Smooth muscle cell (in vitro differentiated cells): Measurements from ENCODE around the gene TMPRSS15. TPM values are rescaled to one million over a fixed set of nuclear protein-coding genes. Genes with fewer than 3 reads are reported as not detected.

Source experiments
- DNase-seq: peaks from one replicate; lab custom pipeline; 2025; ENCODE audit not compliant: unreplicated experiment; lab: John Stamatoyannopoulos, UW
- H2AFZ ChIP-seq: fragments of 200-600 bp; sonication (generic); 2 replicates; pipeline ENCODE4 v1.6.0; 2016; ENCODE audit warnings: antibody characterized with exemption, low read depth, mild to moderate bottlenecking
- H3F3A ChIP-seq: fragments of 200-600 bp; sonication (generic); 2 replicates; pipeline ENCODE4 v1.6.0; 2017; ENCODE audit warnings: antibody characterized with exemption, low read depth
- H3K27ac ChIP-seq: fragments of 200-600 bp; sonication (generic); 2 replicates; pipeline ENCODE4 v1.5.1; 2016; ENCODE audit warnings: low read depth, mild to moderate bottlenecking
- H3K27me3 ChIP-seq: fragments of 200-600 bp; sonication (generic); 2 replicates; pipeline ENCODE4 v1.6.1; 2016; ENCODE audit warnings: low read depth, mild to moderate bottlenecking
- H3K36me3 ChIP-seq: fragments of 200-600 bp; sonication (generic); 2 replicates; pipeline ENCODE4 v1.5.1; 2016; ENCODE audit warnings: low read depth
- H3K4me1 ChIP-seq: fragments of 200-600 bp; sonication (generic); 2 replicates; pipeline ENCODE4 v1.5.1; 2016; ENCODE audit warnings: low read depth
- H3K4me2 ChIP-seq: fragments of 200-600 bp; sonication (generic); 2 replicates; pipeline ENCODE4 v1.6.0; 2016; ENCODE audit warnings: mild to moderate bottlenecking
- H3K4me3 ChIP-seq: fragments of 200-600 bp; sonication (generic); 2 replicates; pipeline ENCODE4 v1.5.1; 2016; ENCODE audit warnings: mild to moderate bottlenecking
- H3K79me2 ChIP-seq: fragments of 200-600 bp; sonication (generic); 2 replicates; pipeline ENCODE4 v1.6.0; 2016; ENCODE audit warnings: low read depth, mild to moderate bottlenecking
- H3K9ac ChIP-seq: fragments of 200-600 bp; sonication (generic); 2 replicates; pipeline ENCODE4 v1.6.0; 2016; ENCODE audit warnings: low read depth
- H3K9me3 ChIP-seq: fragments of 200-600 bp; sonication (generic); replicated peaks from 2 replicates; pipeline ENCODE4 v1.5.1; 2016; ENCODE audit warnings: low read depth
- H4K20me1 ChIP-seq: fragments of 200-600 bp; sonication (generic); 2 replicates; pipeline ENCODE4 v1.6.0; 2016; ENCODE audit warnings: low read depth
- CTCF ChIP-seq: fragments of 200-600 bp; sonication (generic); IDR thresholded peaks from 2 replicates; pipeline ENCODE4 v1.5.1; 2017; ENCODE audit warnings: borderline replicate concordance, mild to moderate bottlenecking, antibody characterized with exemption; ENCODE audit not compliant: insufficient read depth, poor library complexity, severe bottlenecking
- WGBS: methylation state at CpG from one replicate; pipeline ENCODE4 v1.1.7; 2016; ENCODE audit warnings: low lambda C conversion rate; 5-methylcytosine and 5-hydroxymethylcytosine counted together
- polyA plus RNA-seq: library from polyadenylated mRNA; unstranded; fragments of >200 nt; fragmentation: Nextera tagmentation; extraction: Ambion mirVana; gene quantifications from 2 replicates; pipeline ENCODE4 v1.2.1, GENCODE V29; 2016
- total RNA-seq: library from RNA; depleted of rRNA; stranded (reverse); fragments of >200 nt; gene quantifications from 2 replicates; pipeline ENCODE4 v1.2.3, GENCODE V29; 2014

The TMPRSS15 gene
- not detected in 2 replicates for total RNA-seq
- polyA plus RNA-seq: not detected in 2 replicates

- no peaks in the 10 kb centered on the region for H4K20me1 ChIP-seq
- H3K79me2 ChIP-seq: no peaks in the 10 kb centered on the region
- H3K36me3 ChIP-seq: no peaks in the 10 kb centered on the region
- H3K9ac ChIP-seq: no peak within 1 kb of the TSS
- no peaks in the 10 kb centered on the region for H3K4me1 ChIP-seq
- no peak for TF ChIP-seq CTCF
- no peak within 1 kb of the TSS for H3K4me3 ChIP-seq
- no peaks in the 10 kb centered on the region for H3K27me3 ChIP-seq
- H3K4me2 ChIP-seq: no peak within 1 kb of the TSS
- H3K27ac ChIP-seq: no peak within 1 kb of the TSS
- H3F3A ChIP-seq: no peaks in the 10 kb centered on the region
- H2AFZ ChIP-seq: no peak within 1 kb of the TSS
- 80% methylated on average over 1 of the region's 1 CpG for WGBS
- DNase-seq: no peak
- H3K9me3 ChIP-seq: no peaks in the 10 kb centered on the region
Observed at GRCh38 chr21:18403735-18404450, at the start of gene TMPRSS15. Gene TMPRSS15 (minus strand): TSS chr21:18403785. CDS start chr21:18403622, 163 bp downstream.

- no peak for DNase-seq
- H3K79me2 ChIP-seq: no peaks in the 10 kb centered on the region
- no peaks in the 10 kb centered on the region for H3K27me3 ChIP-seq
- H3K9me3 ChIP-seq: no peaks in the 10 kb centered on the region
- no peaks in the 10 kb centered on the region for H4K20me1 ChIP-seq
- no peak for TF ChIP-seq CTCF
- H3F3A ChIP-seq: no peaks in the 10 kb centered on the region
- H3K4me1 ChIP-seq: no peaks in the 10 kb centered on the region
- 90% methylated on average over 2 of the region's 2 CpGs for WGBS
- H3K36me3 ChIP-seq: no peaks in the 10 kb centered on the region
- H2AFZ ChIP-seq: no peak overlapping the region
- no peak overlapping the region for H3K9ac ChIP-seq
- H3K27ac ChIP-seq: no peak overlapping the region
- no peak overlapping the region for H3K4me3 ChIP-seq
- no peak overlapping the region for H3K4me2 ChIP-seq
Observed at GRCh38 chr21:18451670-18452069, 48.1 kb upstream of the TMPRSS15 start.

GRCh38 chr21:18449605-18450550 lies 46.3 kb upstream of the TMPRSS15 start:
- TF ChIP-seq CTCF: no peak
- WGBS: 72% methylated on average over 8 of the region's 8 CpGs
- H4K20me1 ChIP-seq: no peaks in the 10 kb centered on the region
- no peaks in the 10 kb centered on the region for H3F3A ChIP-seq
- no peak overlapping the region for H3K9ac ChIP-seq
- H3K4me1 ChIP-seq: no peaks in the 10 kb centered on the region
- H3K9me3 ChIP-seq: no peaks in the 10 kb centered on the region
- no peaks in the 10 kb centered on the region for H3K27me3 ChIP-seq
- no peak overlapping the region for H3K4me3 ChIP-seq
- no peaks in the 10 kb centered on the region for H3K79me2 ChIP-seq
- H3K27ac ChIP-seq: no peak overlapping the region
- H3K36me3 ChIP-seq: no peaks in the 10 kb centered on the region
- no peak for DNase-seq
- H3K4me2 ChIP-seq: no peak overlapping the region
- no peak overlapping the region for H2AFZ ChIP-seq
